Gastroesophageal sphincter (tissue), 4 donors: Measurements from ENCODE around the gene PRSS35. TPM values are rescaled to one million over a fixed set of nuclear protein-coding genes. Genes with fewer than 3 reads are reported as not detected.
A peak's percentile ranks its signal among the peaks of the same experiment; 100 is the strongest.

Experiments used
- ATAC-seq: fragments of 150-250 bp; one replicate; pipeline ENCODE4 v1.9.1; 2016; ENCODE audit warnings: mild to moderate bottlenecking, moderate library complexity
- H3K27ac ChIP-seq, 4 donors: fragments of 200-600 bp; sonication (generic) in 3 of 4; 1 replicate in 3 of 4; 2 replicates in 1 of 4; pipeline ENCODE4 v1.5.1; 2016 to 2019
- H3K27me3 ChIP-seq: fragments of 200-600 bp; sonication (generic); one replicate; pipeline ENCODE4 v1.5.1; 2019
- H3K36me3 ChIP-seq, 2 donors: fragments of 200-600 bp; sonication (generic); one replicate each; pipeline ENCODE4 v1.5.1; 2019; ENCODE audit warnings: control low read depth in 1 of 2
- H3K4me1 ChIP-seq, 3 donors: fragments of 200-600 bp; sonication (generic); 1 replicate in 2 of 3; 2 replicates in 1 of 3; pipeline ENCODE4 v1.5.1; 2016 to 2019; ENCODE audit warnings: control low read depth in 2 of 3
- H3K4me3 ChIP-seq, 2 donors: fragments of 200-600 bp; sonication (generic); one replicate each; pipeline ENCODE4 v1.5.1; 2019; ENCODE audit warnings: mild to moderate bottlenecking in 1 of 2, moderate library complexity in 1 of 2
- H3K9me3 ChIP-seq, 3 donors: fragments of 200-600 bp; sonication (generic); one replicate each; pipeline ENCODE4 v1.5.1; 2017 to 2019; ENCODE audit warnings: control low read depth in 2 of 3
- CTCF ChIP-seq, 4 experiments: fragments of 200-600 bp in 2 of 4; fragments of 450-650 bp in 2 of 4; sonication (generic) in 1 of 4; IDR thresholded peaks; one replicate each; pipeline ENCODE4 v1.5.1; 2017 to 2019; ENCODE audit warnings: antibody characterized with exemption in 4 of 4, mild to moderate bottlenecking in 2 of 4, moderate library complexity in 2 of 4
- EP300 ChIP-seq: sonication (generic); formaldehyde crosslinking; IDR thresholded peaks from one replicate; pipeline ENCODE4 v1.6.1; 2017; ENCODE audit warnings: antibody characterized with exemption, mild to moderate bottlenecking
- POLR2A ChIP-seq, 2 donors: fragments of 450-650 bp; IDR thresholded peaks; one replicate each; pipeline ENCODE4 v1.6.1; 2017; ENCODE audit warnings: antibody characterized with exemption in 2 of 2, mild to moderate bottlenecking in 2 of 2, moderate library complexity in 1 of 2
- POLR2AphosphoS5 ChIP-seq: sonication (generic); formaldehyde crosslinking; IDR thresholded peaks from one replicate; pipeline ENCODE4 v1.6.1; 2017; ENCODE audit warnings: antibody characterized with exemption
- WGBS, 2 donors: methylation state at CpG; one replicate each; pipeline ENCODE4 v1.1.5; 2018; ENCODE audit warnings: low coverage in 1 of 2; 5-methylcytosine and 5-hydroxymethylcytosine counted together
- total RNA-seq, 4 donors: library from RNA; depleted of rRNA; stranded (reverse); fragments of >200 nt; gene quantifications; one replicate each; pipeline ENCODE4 v1.1.0, GENCODE V29; 2016

PRSS35 gene
- total RNA-seq, 4 donors from 2014 or later: 0.40 to 1.2 (median 0.46) TPM

GRCh38 chr6:83488861-83489260 lies 23.5 kb upstream of the PRSS35 start:
- H3K9me3 ChIP-seq: no peaks in the 10 kb centered on the region
- ATAC-seq: no peak

GRCh38 chr6:83490217-83490807 lies 22.0 kb upstream of the PRSS35 start:
- no peak for TF ChIP-seq POLR2A (IDR thresholded peaks at IDR 0.05)
- TF ChIP-seq POLR2AphosphoS5: no peak
- TF ChIP-seq EP300: no peak
- TF ChIP-seq CTCF (IDR thresholded peaks at IDR 0.05): no peak
- WGBS, 2 donors: 56 to 100% methylated on average over 1 to 2 of the region's 2 CpGs
- Histone ChIP-seq H3K9me3 (no peaks in the 10 kb centered on the region), H3K4me1 (no peaks in the 10 kb centered on the region), H3K27ac (no peak overlapping the region), H3K4me3 (no peak overlapping the region), H3K27me3 (no peaks in the 10 kb centered on the region), H3K36me3 (no peaks in the 10 kb centered on the region)
- ATAC-seq: no peak

More at GRCh38 chr6:83488861-83489260, 23.5 kb upstream of the PRSS35 start:
- Histone ChIP-seq H3K27me3 (no peaks in the 10 kb centered on the region), H3K4me3 (no peak overlapping the region), H3K4me1 (no peaks in the 10 kb centered on the region), H3K27ac (no peak overlapping the region), H3K36me3 (no peaks in the 10 kb centered on the region)
- TF ChIP-seq POLR2AphosphoS5: no peak
- no peak for TF ChIP-seq EP300
- WGBS, 2 donors: 76 to 83% methylated on average over 3 to 4 of the region's 4 CpGs

GRCh38 chr6:83505356-83505755 lies 7.0 kb upstream of the PRSS35 start:
- TF ChIP-seq POLR2AphosphoS5 (no peak), CTCF (IDR thresholded peaks at IDR 0.05) (no peak), POLR2A (IDR thresholded peaks at IDR 0.05) (no peak), EP300 (no peak)
- H3K27me3 ChIP-seq: no peaks in the 10 kb centered on the region
- ATAC-seq: peak; percentile 39
- H3K36me3 ChIP-seq: no peaks in the 10 kb centered on the region
- no peaks in the 10 kb centered on the region for H3K4me1 ChIP-seq
- 51 to 62% methylated on average over 3 to 4 of the region's 4 CpGs for WGBS, 2 donors
- no peaks in the 10 kb centered on the region for H3K9me3 ChIP-seq
- H3K4me3 ChIP-seq: no peak overlapping the region
- H3K27ac ChIP-seq: no peak overlapping the region

GRCh38 chr6:83509441-83509840 lies 2.9 kb upstream of the PRSS35 start:
- Histone ChIP-seq H3K9me3 (no peaks in the 10 kb centered on the region), H3K27ac (no peak overlapping the region), H3K27me3 (no peaks in the 10 kb centered on the region), H3K36me3 (no peaks in the 10 kb centered on the region), H3K4me3 (no peak overlapping the region), H3K4me1 (peaks cover 0 to 31% (median 3%) of the 10 kb centered on the region in 3 donors)
- 80% methylated on average over 1 of the region's 1 CpG; no CpG with 5 or more reads in 1 of the 2 donors for WGBS, 2 donors
- ATAC-seq: no peak
- TF ChIP-seq CTCF (IDR thresholded peaks at IDR 0.05) (no peak), POLR2A (IDR thresholded peaks at IDR 0.05) (no peak), POLR2AphosphoS5 (no peak), EP300 (no peak)

GRCh38 chr6:83510791-83511190 lies 1.5 kb upstream of the PRSS35 start:
- TF ChIP-seq POLR2A (IDR thresholded peaks at IDR 0.05) (no peak), EP300 (no peak), POLR2AphosphoS5 (no peak), CTCF (IDR thresholded peaks at IDR 0.05) (no peak)
- Histone ChIP-seq H3K27ac (no peak overlapping the region), H3K9me3 (no peaks in the 10 kb centered on the region), H3K36me3 (no peaks in the 10 kb centered on the region), H3K4me1 (peaks cover 0 to 34% (median 3%) of the 10 kb centered on the region in 3 donors), H3K4me3 (no peak overlapping the region), H3K27me3 (no peaks in the 10 kb centered on the region)
- ATAC-seq: no peak
- whole genome bisulfite sequencing, 2 donors: 91% methylated on average over 3 of the region's 3 CpGs; no CpG with 5 or more reads in 1 of the 2 donors
